HG02870 (cell line): ENCODE measurements around the gene PIK3R6.
"Not testable (repeated sequence)": the region's sequence is repeated elsewhere in the genome, so short reads cannot be mapped to it uniquely, and the experiment has no call there.

Experiments used
- ATAC-seq: cut with Tn5 transposase; IDR thresholded peaks from one replicate; pipeline ENCODE4 v1.9.1; 2021; ENCODE audit warnings: mild to moderate bottlenecking, moderate library complexity; ENCODE audit not compliant: unreplicated experiment

PIK3R6 gene

DNA sequence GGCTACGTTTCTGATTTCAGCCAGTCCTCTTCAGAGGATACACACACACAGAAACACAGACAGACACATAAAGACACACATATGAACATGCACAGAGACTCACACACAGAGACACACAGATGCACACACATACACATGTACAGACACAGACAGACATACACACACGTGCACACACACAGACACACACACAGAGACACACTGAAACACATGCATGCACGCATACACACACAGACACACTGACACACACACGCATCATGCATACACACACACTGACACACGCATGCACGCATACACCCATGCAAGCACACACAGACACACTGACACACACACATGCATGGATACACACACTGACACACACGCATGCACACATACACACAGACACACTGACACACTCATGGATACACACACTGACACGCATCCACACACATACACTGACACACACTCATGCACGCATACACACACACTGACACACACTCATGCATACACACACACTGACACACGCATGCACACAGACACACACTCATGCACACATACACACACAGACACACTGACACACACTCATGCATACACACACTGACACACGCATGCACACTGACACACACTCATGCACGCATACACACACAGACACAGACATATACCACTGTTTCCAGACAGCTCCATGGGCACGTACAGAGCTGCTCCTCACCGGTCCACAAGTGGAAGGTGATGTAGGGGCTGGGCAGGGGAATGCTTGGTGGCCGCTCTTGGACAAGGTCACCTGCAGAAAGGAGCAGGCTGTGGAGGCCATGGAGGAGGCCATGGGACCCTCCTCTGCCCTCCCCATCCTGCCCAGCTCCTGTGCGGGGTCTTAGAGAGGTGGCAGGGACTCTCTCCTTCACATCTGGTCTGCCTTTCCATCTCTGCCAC lies 38.2 kb downstream of the PIK3R6 start:
- ATAC-seq, result no peak

- ATAC-seq, result no peak
These were observed 39.0 kb downstream of the PIK3R6 start for GRCh38 chr17:8828517-8828875.

DNA sequence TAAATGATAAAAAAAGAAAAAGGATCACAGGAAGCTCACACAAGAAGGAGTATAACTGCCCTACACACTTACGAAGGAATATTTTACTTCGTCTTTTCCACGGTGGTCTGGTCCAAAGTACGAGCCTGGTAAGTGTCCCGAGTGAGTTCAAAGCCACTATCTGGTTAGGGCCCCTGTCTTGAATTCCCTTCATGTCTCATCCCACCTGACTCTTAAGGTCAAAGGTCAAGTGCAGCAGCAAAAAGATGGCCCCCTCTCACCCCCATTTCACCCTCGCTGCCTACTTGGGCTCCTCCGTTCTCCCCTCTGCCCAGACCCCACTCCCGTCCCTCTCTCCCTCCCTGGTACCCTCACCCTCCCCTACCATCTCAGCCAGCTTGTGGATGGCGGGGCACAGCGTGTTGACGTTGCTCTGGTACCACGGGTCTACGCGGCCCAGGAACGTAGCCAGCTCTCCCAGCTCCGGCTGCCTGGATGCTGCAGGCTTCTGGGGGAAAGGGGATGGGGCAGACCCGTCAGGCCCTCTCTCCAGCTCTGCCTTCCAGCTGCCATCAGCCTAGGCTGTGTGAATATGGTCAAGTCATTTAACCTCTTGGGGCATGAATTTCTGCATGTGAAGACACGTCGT lies 40.6 kb downstream of the PIK3R6 start:
- no peak for ATAC-seq

DNA sequence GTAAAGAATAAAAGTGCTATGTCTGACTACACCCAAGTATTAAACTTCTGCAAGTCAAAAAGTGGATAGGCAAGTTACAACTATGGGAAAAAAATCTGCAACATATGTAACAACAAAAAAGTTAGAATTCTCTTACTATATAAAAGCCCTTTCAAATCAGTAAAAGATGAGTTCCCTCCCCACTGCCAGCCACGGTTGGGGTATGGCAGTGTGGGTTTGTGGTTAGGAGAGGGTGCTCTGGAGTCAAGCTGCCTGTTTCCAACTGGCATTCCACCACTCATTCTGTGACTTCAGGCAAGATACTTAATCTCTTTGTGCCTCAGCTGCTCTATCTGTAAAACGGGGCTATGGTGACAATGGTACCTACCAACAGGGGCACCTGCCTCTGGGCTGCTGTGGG lies 41.7 kb downstream of the PIK3R6 start:
- ATAC-seq, result no peak

- no peak for ATAC-seq
These were observed 44.2 kb downstream of the PIK3R6 start for GRCh38 chr17:8823279-8823678.

GRCh38 chr17:8822401-8823035 lies 45.0 kb downstream of the PIK3R6 start:
- no peak for ATAC-seq

DNA sequence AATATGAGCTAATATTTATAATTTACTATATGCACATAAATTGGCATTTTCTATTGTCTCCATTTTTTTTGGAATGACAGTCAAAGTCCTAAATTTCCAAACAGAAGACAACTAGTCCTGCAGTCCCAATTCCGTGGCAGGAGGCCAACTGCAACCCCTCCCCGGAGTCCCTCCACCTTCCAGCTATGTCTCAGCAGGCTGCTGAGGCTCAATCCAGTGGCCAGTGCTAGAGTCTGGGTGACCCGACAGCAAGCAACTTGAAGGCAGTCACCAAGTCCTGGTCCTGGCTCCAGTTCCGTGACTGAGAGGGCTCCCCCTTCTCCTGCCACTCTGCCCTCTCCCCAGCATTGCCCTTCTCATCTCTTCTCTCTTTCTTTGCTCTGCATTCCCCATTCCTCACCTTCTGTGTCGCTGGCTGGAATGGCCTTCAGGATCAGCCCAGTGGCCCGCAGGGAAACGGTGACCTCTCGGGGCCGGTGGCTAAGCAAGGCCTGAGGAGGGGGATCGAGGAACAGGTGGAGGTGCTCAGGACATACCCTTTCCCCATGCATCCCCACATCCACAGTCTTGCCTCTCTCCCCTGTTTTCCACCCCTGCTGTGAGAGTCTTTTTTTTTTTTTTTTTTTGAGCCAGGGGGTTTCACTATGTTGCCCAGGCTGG lies 45.9 kb downstream of the PIK3R6 start:
- ATAC-seq, result no peak

GRCh38 chr17:8820311-8821010 lies 47.0 kb downstream of the PIK3R6 start:
- no peak for ATAC-seq

- no peak for ATAC-seq
These were observed 48.7 kb downstream of the PIK3R6 start for GRCh38 chr17:8818654-8819330.

DNA sequence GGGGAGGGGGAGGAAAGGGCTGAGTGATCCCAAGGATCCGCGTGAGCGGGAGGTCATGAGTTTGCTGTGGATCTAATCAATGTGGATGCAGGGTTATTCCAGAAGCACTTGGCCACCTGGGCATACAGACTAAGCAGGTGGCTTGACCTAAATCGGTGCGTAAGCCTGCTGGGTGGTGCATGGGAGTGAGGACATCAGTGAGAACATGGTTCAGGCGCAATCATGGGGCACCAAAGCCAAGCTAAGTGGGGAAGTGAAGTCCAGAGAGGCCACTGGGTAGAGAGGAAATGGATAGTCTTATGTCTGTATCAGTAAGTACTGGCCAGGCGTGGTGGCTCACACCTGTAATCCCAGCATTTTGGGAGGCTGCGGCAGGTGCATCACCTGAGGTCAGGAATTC lies 49.4 kb downstream of the PIK3R6 start:
- no peak for ATAC-seq

- ATAC-seq, result peak; percentile 89
These were observed 60.4 kb downstream of the PIK3R6 start for GRCh38 chr17:8806926-8807550.

DNA sequence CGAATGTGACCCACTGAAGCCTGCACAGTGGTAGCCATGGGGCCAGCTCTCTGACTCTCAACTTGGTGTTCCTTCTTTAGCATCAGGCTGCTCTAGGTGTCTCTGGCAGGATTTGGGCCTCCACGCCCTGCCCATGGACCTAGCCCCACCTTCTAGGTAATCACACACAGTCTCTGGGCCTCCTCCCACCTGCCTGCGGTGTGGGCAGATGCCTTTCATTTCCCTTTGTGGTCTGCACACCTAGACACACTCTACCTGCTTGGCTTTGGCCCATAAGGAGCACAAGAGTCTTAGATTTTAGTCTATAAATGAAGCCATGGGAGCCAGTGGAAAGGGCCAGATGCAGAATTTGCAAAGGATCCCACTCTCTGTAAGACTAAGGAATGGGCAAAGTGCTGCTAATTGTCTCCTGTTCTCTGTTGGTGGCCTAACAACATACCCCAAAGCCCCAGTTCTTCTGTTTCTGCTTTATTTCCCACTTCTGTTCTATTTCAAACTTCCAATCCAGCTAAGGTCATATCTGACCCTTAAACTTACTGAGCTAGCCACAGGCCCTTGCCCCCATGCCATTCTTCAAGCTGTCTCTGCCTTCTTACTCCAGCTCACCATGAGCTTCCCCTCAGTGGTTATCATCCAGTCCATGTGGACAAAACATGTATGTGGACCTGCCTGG lies 61.1 kb downstream of the PIK3R6 start:
- no peak for ATAC-seq

DNA sequence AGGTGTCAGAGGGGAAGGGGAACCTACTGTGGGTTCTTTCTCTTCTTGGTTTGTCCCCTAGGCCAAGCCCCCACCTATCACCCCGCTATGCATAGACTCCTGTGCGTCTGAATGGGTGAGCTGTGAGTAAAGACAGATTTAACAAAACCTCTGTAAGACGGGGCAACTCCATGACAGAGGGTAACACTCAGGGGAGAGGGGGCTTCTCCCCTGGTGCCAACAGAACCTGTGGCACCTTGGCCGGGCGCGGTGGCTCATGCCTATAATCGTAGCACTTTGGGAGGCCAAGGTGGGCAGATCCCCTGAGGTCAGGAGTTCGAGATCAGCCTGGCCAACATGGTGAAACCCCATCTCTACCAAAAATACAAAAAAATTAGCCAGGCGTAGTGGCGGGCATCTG lies 62.1 kb downstream of the PIK3R6 start:
- not testable (repeated sequence) for ATAC-seq

- no peak for ATAC-seq
These were observed 63.7 kb downstream of the PIK3R6 start for GRCh38 chr17:8803531-8804420.

DNA sequence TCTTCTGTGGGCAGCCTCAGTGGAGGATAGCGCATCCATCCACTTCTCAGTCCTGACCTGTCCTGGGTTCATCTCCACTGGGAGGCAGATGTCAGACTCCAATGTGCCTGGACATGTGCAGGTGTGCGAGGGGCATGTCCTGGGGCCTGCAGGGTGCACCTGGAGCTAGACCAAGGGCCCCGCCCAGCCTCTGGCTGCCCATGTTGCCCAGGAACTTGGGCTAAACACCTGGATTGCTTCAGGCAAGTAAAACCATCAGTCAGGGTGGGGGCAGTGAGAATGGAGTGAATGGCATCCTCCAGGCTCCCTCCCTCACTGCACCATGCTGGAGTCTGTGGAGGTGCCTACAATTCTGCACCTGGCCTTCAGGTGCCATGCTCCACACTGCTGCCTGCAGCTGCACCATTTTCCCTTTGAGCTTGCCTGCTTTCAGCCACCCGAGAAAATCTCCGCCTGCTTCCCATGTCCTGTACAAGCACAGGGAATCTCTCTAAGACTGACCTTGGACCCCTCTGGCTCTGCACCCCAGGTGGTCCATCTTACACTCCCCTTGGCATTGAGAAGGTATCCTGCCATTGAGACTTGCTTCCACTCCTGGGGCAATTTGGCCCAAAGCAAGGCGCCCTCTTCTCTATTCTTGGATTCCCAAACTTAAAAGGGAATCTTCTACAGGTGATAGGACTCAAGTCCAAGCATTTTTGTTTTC lies 66.2 kb downstream of the PIK3R6 start:
- ATAC-seq, result no peak

GRCh38 chr17:8800656-8801055 lies 66.8 kb downstream of the PIK3R6 start:
- ATAC-seq, result no peak

DNA sequence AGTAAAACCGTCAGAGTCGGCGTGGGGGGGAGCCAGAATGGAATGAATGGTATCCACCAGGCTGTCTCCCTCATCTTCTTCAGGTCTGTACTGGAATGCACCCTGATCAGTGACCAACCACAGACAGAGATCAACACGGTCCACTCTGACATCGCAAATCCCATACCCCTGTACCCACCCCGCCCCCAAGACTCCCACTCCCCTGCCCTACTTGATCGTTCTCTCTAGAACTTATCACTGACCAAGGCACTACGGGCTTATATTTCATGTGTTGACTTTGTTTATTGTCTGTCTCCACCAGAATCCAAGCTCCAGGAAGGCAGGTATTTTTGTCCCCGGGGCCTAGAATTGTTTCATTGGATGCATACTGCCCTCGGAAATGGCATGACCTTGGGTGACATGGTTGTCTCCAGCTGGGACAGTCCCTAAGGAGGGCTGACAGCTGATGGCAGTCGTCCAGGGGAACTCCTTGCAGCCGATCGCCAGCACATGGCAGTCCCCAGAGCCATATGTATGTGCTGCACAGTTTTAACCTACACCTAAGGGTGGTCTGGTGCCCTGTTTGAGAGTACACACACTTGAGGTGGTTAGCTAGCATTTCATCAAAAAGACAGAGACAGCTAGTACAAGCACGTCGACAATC lies 67.8 kb downstream of the PIK3R6 start:
- ATAC-seq, result no peak
